Right forelimb (tissue), 1 donor: Measurements from ENCODE around the gene GPX8.
A peak's percentile ranks its signal among the peaks of the same experiment; 100 is the strongest.

Experiments
- DNase-seq: peaks from one replicate; pipeline ENCODE4 v3.0.0-alpha.2; 2018

Gene GPX8

GRCh38 chr5:55159763-55160492 is at the start of gene GPX8:
Gene GPX8 (plus strand): TSS chr5:55160171. CDS start chr5:55160193, 22 bp downstream.
- peak; percentile 66 for DNase-seq

- DNase-seq: no peak
These were observed 49.8 kb upstream of the GPX8 start for GRCh38 chr5:55110217-55110616.

- DNase-seq: no peak
These were observed 46.6 kb upstream of the GPX8 start for GRCh38 chr5:55113327-55113726.

GRCh38 chr5:55114061-55114460 is 45.9 kb upstream of the GPX8 start:
- no peak for DNase-seq

GRCh38 chr5:55123365-55123764 is 36.6 kb upstream of the GPX8 start:
- DNase-seq: no peak

GRCh38 chr5:55134053-55134722 is 25.8 kb upstream of the GPX8 start:
- DNase-seq: no peak

GRCh38 chr5:55136521-55136920 is 23.4 kb upstream of the GPX8 start:
- no peak for DNase-seq

GRCh38 chr5:55140908-55141665 is 18.9 kb upstream of the GPX8 start:
- DNase-seq: no peak

GRCh38 chr5:55141945-55142690 is 17.9 kb upstream of the GPX8 start:
- no peak for DNase-seq

- DNase-seq: no peak
These were observed 16.3 kb upstream of the GPX8 start for GRCh38 chr5:55143624-55144023.

GRCh38 chr5:55146080-55146479 is 13.9 kb upstream of the GPX8 start:
- no peak for DNase-seq

- peak; percentile 85 for DNase-seq
These were observed 13.3 kb upstream of the GPX8 start for GRCh38 chr5:55146543-55147151.

GRCh38 chr5:55149308-55149795 is 10.6 kb upstream of the GPX8 start:
- DNase-seq: no peak

- DNase-seq: no peak
These were observed 7.8 kb upstream of the GPX8 start for GRCh38 chr5:55151923-55152842.

GRCh38 chr5:55154873-55155272 is 5.1 kb upstream of the GPX8 start:
- DNase-seq: no peak

GRCh38 chr5:55160493-55161209 is 680 bp downstream of the GPX8 start:
- peak; percentile 76 for DNase-seq

- no peak for DNase-seq
These were observed 2.7 kb downstream of the GPX8 start for GRCh38 chr5:55162666-55163065.

- DNase-seq: no peak
These were observed 11.5 kb downstream of the GPX8 start for GRCh38 chr5:55171471-55171870.

GRCh38 chr5:55172051-55172899 is 12.3 kb downstream of the GPX8 start:
- DNase-seq: peak; percentile 64
